ENCODE measurements around the gene EPC2.

- TF ChIP-seq, protein P1, sequence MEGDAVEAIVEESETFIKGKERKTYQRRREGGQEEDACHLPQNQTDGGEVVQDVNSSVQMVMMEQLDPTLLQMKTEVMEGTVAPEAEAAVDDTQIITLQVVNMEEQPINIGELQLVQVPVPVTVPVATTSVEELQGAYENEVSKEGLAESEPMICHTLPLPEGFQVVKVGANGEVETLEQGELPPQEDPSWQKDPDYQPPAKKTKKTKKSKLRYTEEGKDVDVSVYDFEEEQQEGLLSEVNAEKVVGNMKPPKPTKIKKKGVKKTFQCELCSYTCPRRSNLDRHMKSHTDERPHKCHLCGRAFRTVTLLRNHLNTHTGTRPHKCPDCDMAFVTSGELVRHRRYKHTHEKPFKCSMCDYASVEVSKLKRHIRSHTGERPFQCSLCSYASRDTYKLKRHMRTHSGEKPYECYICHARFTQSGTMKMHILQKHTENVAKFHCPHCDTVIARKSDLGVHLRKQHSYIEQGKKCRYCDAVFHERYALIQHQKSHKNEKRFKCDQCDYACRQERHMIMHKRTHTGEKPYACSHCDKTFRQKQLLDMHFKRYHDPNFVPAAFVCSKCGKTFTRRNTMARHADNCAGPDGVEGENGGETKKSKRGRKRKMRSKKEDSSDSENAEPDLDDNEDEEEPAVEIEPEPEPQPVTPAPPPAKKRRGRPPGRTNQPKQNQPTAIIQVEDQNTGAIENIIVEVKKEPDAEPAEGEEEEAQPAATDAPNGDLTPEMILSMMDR (conservative IDR thresholded peaks at IDR 0.05; ENCODE audit: low read length): no peak
- no peak for TF ChIP-seq EZH2phosphoT487 (IDR thresholded peaks at IDR 0.05; ENCODE audit: borderline replicate concordance)
Observed at GRCh38 chr2:148745151-148745851, 100.8 kb downstream of the EPC2 start.
